Activated CD8-positive, alpha-beta memory T cell treated with anti-CD3 and anti-CD28 coated beads, Interleukin-2, amount 50 U/mL, for 4 hours (primary cell): ENCODE measurements around the gene NDUFS6.
A peak's percentile ranks its signal among the peaks of the same experiment; 100 is the strongest.
"Not testable (repeated sequence)": the region's sequence is repeated elsewhere in the genome, so short reads cannot be mapped to it uniquely, and the experiment has no call there.

Experiments
- DNase-seq: peaks from one replicate; pipeline ENCODE4 v3.0.0-alpha.2; 2020

Gene NDUFS6

GRCh38 chr5:1799110-1799601, 2.1 kb upstream of the NDUFS6 start:
- no peak for DNase-seq

GRCh38 chr5:1799602-1800471, 1.4 kb upstream of the NDUFS6 start, which contains the start of gene MRPL36:
TSS of gene MRPL36 (minus strand) at chr5:1799837. CDS start at chr5:1798935, 902 bp downstream.
- peak; percentile 93 for DNase-seq

GRCh38 chr5:1800472-1801221, 560 bp upstream of the NDUFS6 start:
- no peak for DNase-seq

- no peak for DNase-seq
These were observed 724 bp downstream of the NDUFS6 start for GRCh38 chr5:1801967-1802295.

- DNase-seq: no peak
These were observed 2.0 kb downstream of the NDUFS6 start for GRCh38 chr5:1803192-1803591.

GRCh38 chr5:1804001-1804690, 2.9 kb downstream of the NDUFS6 start:
- DNase-seq: no peak

- DNase-seq: no peak
These were observed 4.1 kb downstream of the NDUFS6 start for GRCh38 chr5:1805326-1805725.

GRCh38 chr5:1805736-1806135, 4.5 kb downstream of the NDUFS6 start:
- DNase-seq: no peak

- DNase-seq: no peak
These were observed 5.0 kb downstream of the NDUFS6 start for GRCh38 chr5:1806199-1806598.

- no peak for DNase-seq
These were observed 5.8 kb downstream of the NDUFS6 start for GRCh38 chr5:1806974-1807373.

- DNase-seq: no peak
These were observed 6.4 kb downstream of the NDUFS6 start for GRCh38 chr5:1807451-1808185.

GRCh38 chr5:1808439-1808838, 7.2 kb downstream of the NDUFS6 start:
- DNase-seq: no peak

- DNase-seq: no peak
These were observed 8.3 kb downstream of the NDUFS6 start for GRCh38 chr5:1809416-1810035.

- DNase-seq: no peak
These were observed 9.4 kb downstream of the NDUFS6 start for GRCh38 chr5:1810581-1811101.

GRCh38 chr5:1814183-1815020, 13.2 kb downstream of the NDUFS6 start:
- DNase-seq: no peak

GRCh38 chr5:1815071-1815786, 14.0 kb downstream of the NDUFS6 start:
- no peak for DNase-seq

GRCh38 chr5:1815881-1816292, 14.7 kb downstream of the NDUFS6 start:
- no peak for DNase-seq

GRCh38 chr5:1816495-1817089, 15.4 kb downstream of the NDUFS6 start:
- not testable (repeated sequence) for DNase-seq

- no peak for DNase-seq
These were observed 16.2 kb downstream of the NDUFS6 start for GRCh38 chr5:1817261-1818043.
